BLaER1 treated with 17β-estradiol and CSF1 and Interleukin-3, amounts not matched to agents 10 nM and 100 nM (cell line): ENCODE data around the gene PPP3R1.

Source experiments
- H3K27ac ChIP-seq, 11 experiments: shearing (Covaris generic); formaldehyde crosslinking; 2 replicates each; pipeline ENCODE4 v1.8.1; 2022
- H3K27me3 ChIP-seq, 11 experiments: shearing (Covaris generic); formaldehyde crosslinking; 2 replicates each; pipeline ENCODE4 v1.8.1; 2022
- H3K36me3 ChIP-seq, 11 experiments: shearing (Covaris generic); formaldehyde crosslinking; 2 replicates each; pipeline ENCODE4 v1.8.1; 2022
- H3K4me1 ChIP-seq, 10 experiments: shearing (Covaris generic); formaldehyde crosslinking; 2 replicates each; pipeline ENCODE4 v1.8.1; 2022
- H3K4me2 ChIP-seq, 11 experiments: shearing (Covaris generic); formaldehyde crosslinking; 2 replicates each; pipeline ENCODE4 v1.8.1; 2022
- H3K4me3 ChIP-seq, 10 experiments: shearing (Covaris generic); formaldehyde crosslinking; 2 replicates each; pipeline ENCODE4 v1.8.1; 2022
- H3K9ac ChIP-seq, 11 experiments: shearing (Covaris generic); formaldehyde crosslinking; 2 replicates each; pipeline ENCODE4 v1.8.1; 2022
- H3K9me3 ChIP-seq, 11 experiments: shearing (Covaris generic); formaldehyde crosslinking; replicated peaks in 1 of 11; 2 replicates each; pipeline ENCODE4 v1.8.1; 2022
- H4K20me1 ChIP-seq, 11 experiments: shearing (Covaris generic); formaldehyde crosslinking; 2 replicates each; pipeline ENCODE4 v1.8.1; 2022
- Cebpa-rat ChIP-seq, 11 experiments: shearing (Covaris generic); IDR thresholded peaks; 2 replicates each; pipeline ENCODE4 v1.8.1; 2022

Gene PPP3R1

GRCh38 chr2:68252400-68253218 is at the start of gene PPP3R1:
PPP3R1 (minus strand) TSS chr2:68252532; CDS start chr2:68252127, 405 bp downstream.
- H3K4me1 ChIP-seq = peaks cover 33 to 48% (median 47%) of the 10 kb centered on the region in 10 experiments
- peaks cover 0 to 17% (median 11%) of the 10 kb centered on the region in 11 experiments; a peak in 10 of 22 replicates for H3K36me3 ChIP-seq
- TF ChIP-seq Cebpa-rat (IDR thresholded peaks at IDR 0.05) = no peak
- peak within 1 kb of the TSS; percentile 78 to 96 (median 86) for H3K4me3 ChIP-seq
- H4K20me1 ChIP-seq = peaks cover 33 to 35% (median 33%) of the 10 kb centered on the region in 11 experiments
- H3K27ac ChIP-seq = peak within 1 kb of the TSS; percentile 93 to 99 (median 95)
- no peaks in the 10 kb centered on the region for H3K9me3 ChIP-seq
- H3K4me2 ChIP-seq = peak within 1 kb of the TSS; percentile 78 to 95 (median 91)
- H3K9ac ChIP-seq = peak within 1 kb of the TSS; percentile 96 to 99 (median 97)
- no peaks in the 10 kb centered on the region for H3K27me3 ChIP-seq

GRCh38 chr2:68295516-68295915 is 43.2 kb upstream of the PPP3R1 start:
- TF ChIP-seq Cebpa-rat (IDR thresholded peaks at IDR 0.05) = no peak
- H3K4me2 ChIP-seq = peak overlapping the region; percentile 3 to 55 (median 39); a peak in 18 of 22 replicates
- no peaks in the 10 kb centered on the region for H3K36me3 ChIP-seq
- no peak overlapping the region for H3K9ac ChIP-seq
- H3K4me3 ChIP-seq = no peak overlapping the region
- no peaks in the 10 kb centered on the region for H3K27me3 ChIP-seq
- peaks cover 12 to 38% (median 12%) of the 10 kb centered on the region in 10 experiments for H3K4me1 ChIP-seq
- H3K27ac ChIP-seq = no peak overlapping the region
- H3K9me3 ChIP-seq = no peaks in the 10 kb centered on the region
- no peaks in the 10 kb centered on the region for H4K20me1 ChIP-seq

- Histone ChIP-seq H3K9ac (no peak overlapping the region), H3K4me3 (no peak overlapping the region), H3K27me3 (no peaks in the 10 kb centered on the region), H3K36me3 (no peaks in the 10 kb centered on the region), H3K27ac (no peak overlapping the region), H3K4me2 (peak overlapping the region; percentile 3 to 55 (median 39); a peak in 16 of 22 replicates), H4K20me1 (no peaks in the 10 kb centered on the region), H3K4me1 (peaks cover 12 to 44% (median 12%) of the 10 kb centered on the region in 10 experiments), H3K9me3 (no peaks in the 10 kb centered on the region)
- no peak for TF ChIP-seq Cebpa-rat (IDR thresholded peaks at IDR 0.05)
Observed at GRCh38 chr2:68294913-68295312, 42.6 kb upstream of the PPP3R1 start.

GRCh38 chr2:68294187-68294586 is 41.9 kb upstream of the PPP3R1 start:
- no peak for TF ChIP-seq Cebpa-rat (IDR thresholded peaks at IDR 0.05)

GRCh38 chr2:68293755-68294154 is 41.4 kb upstream of the PPP3R1 start:
- no peak overlapping the region for H3K9ac ChIP-seq
- no peak overlapping the region for H3K27ac ChIP-seq
- no peak overlapping the region for H3K4me3 ChIP-seq
- no peaks in the 10 kb centered on the region for H3K9me3 ChIP-seq
- no peak for TF ChIP-seq Cebpa-rat (IDR thresholded peaks at IDR 0.05)
- no peaks in the 10 kb centered on the region for H4K20me1 ChIP-seq
- H3K4me2 ChIP-seq = no peak overlapping the region
- no peaks in the 10 kb centered on the region for H3K36me3 ChIP-seq
- peaks cover 12 to 56% (median 12%) of the 10 kb centered on the region in 10 experiments for H3K4me1 ChIP-seq
- H3K27me3 ChIP-seq = no peaks in the 10 kb centered on the region

More at GRCh38 chr2:68294187-68294586, 41.9 kb upstream of the PPP3R1 start:
- Histone ChIP-seq H4K20me1 (no peaks in the 10 kb centered on the region), H3K4me1 (peaks cover 12 to 52% (median 12%) of the 10 kb centered on the region in 10 experiments), H3K9me3 (no peaks in the 10 kb centered on the region), H3K36me3 (no peaks in the 10 kb centered on the region), H3K27ac (no peak overlapping the region), H3K9ac (no peak overlapping the region), H3K4me2 (no peak overlapping the region), H3K4me3 (no peak overlapping the region), H3K27me3 (no peaks in the 10 kb centered on the region)

- Histone ChIP-seq H3K27ac (no peak overlapping the region), H3K9me3 (no peaks in the 10 kb centered on the region), H3K4me1 (peaks cover 12 to 63% (median 15%) of the 10 kb centered on the region in 10 experiments), H3K4me2 (no peak overlapping the region), H4K20me1 (no peaks in the 10 kb centered on the region), H3K36me3 (no peaks in the 10 kb centered on the region), H3K27me3 (no peaks in the 10 kb centered on the region), H3K9ac (no peak overlapping the region), H3K4me3 (no peak overlapping the region)
- TF ChIP-seq Cebpa-rat (IDR thresholded peaks at IDR 0.05) = no peak
Observed at GRCh38 chr2:68293024-68293423, 40.7 kb upstream of the PPP3R1 start.

- Histone ChIP-seq H3K9ac (no peak overlapping the region), H3K4me1 (peaks cover 12 to 72% (median 15%) of the 10 kb centered on the region in 10 experiments), H3K4me2 (peak overlapping the region in 1 of 11 experiments; percentile 4; a peak in 1 of 22 replicates), H3K27me3 (no peaks in the 10 kb centered on the region), H3K4me3 (no peak overlapping the region), H3K9me3 (no peaks in the 10 kb centered on the region), H3K36me3 (no peaks in the 10 kb centered on the region), H3K27ac (no peak overlapping the region), H4K20me1 (no peaks in the 10 kb centered on the region)
- no peak for TF ChIP-seq Cebpa-rat (IDR thresholded peaks at IDR 0.05)
Observed at GRCh38 chr2:68292108-68292710, 39.9 kb upstream of the PPP3R1 start.

- Histone ChIP-seq H3K9ac (peak overlapping the region in 3 of 11 experiments; percentile 13 to 20 (median 15); a peak in 1 of 22 replicates), H3K27me3 (no peaks in the 10 kb centered on the region), H3K9me3 (no peaks in the 10 kb centered on the region), H3K4me1 (peaks cover 12 to 80% (median 15%) of the 10 kb centered on the region in 10 experiments), H3K36me3 (no peaks in the 10 kb centered on the region), H4K20me1 (no peaks in the 10 kb centered on the region), H3K27ac (peak overlapping the region in 3 of 11 experiments; percentile 11 to 61 (median 51); a peak in 5 of 22 replicates), H3K4me2 (peak overlapping the region in 3 of 11 experiments; percentile 25 to 78 (median 57); a peak in 6 of 22 replicates), H3K4me3 (no peak overlapping the region)
- no peak for TF ChIP-seq Cebpa-rat (IDR thresholded peaks at IDR 0.05)
Observed at GRCh38 chr2:68291314-68291713, 39.0 kb upstream of the PPP3R1 start.

GRCh38 chr2:68290901-68291300 is 38.6 kb upstream of the PPP3R1 start:
- no peaks in the 10 kb centered on the region for H4K20me1 ChIP-seq
- H3K27ac ChIP-seq = peak overlapping the region in 3 of 11 experiments; percentile 51 to 61 (median 56); a peak in 5 of 22 replicates
- H3K9me3 ChIP-seq = no peaks in the 10 kb centered on the region
- H3K36me3 ChIP-seq = no peaks in the 10 kb centered on the region
- H3K4me1 ChIP-seq = peaks cover 11 to 80% (median 15%) of the 10 kb centered on the region in 10 experiments
- H3K27me3 ChIP-seq = no peaks in the 10 kb centered on the region
- peak overlapping the region in 3 of 11 experiments; percentile 25 to 78 (median 57); a peak in 6 of 22 replicates for H3K4me2 ChIP-seq
- no peak for TF ChIP-seq Cebpa-rat (IDR thresholded peaks at IDR 0.05)
- peak overlapping the region in 3 of 11 experiments; percentile 13 to 18 (median 15); a peak in 1 of 22 replicates for H3K9ac ChIP-seq
- no peak overlapping the region for H3K4me3 ChIP-seq
